ENCODE data around the gene SRPRB.

SRPRB gene

GRCh38 chr3:133849346-133849745, 43.7 kb downstream of the SRPRB start:
- DNase-seq = no peak

- DNase-seq = no peak
Observed at GRCh38 chr3:133850034-133850433, 44.4 kb downstream of the SRPRB start.

DNA sequence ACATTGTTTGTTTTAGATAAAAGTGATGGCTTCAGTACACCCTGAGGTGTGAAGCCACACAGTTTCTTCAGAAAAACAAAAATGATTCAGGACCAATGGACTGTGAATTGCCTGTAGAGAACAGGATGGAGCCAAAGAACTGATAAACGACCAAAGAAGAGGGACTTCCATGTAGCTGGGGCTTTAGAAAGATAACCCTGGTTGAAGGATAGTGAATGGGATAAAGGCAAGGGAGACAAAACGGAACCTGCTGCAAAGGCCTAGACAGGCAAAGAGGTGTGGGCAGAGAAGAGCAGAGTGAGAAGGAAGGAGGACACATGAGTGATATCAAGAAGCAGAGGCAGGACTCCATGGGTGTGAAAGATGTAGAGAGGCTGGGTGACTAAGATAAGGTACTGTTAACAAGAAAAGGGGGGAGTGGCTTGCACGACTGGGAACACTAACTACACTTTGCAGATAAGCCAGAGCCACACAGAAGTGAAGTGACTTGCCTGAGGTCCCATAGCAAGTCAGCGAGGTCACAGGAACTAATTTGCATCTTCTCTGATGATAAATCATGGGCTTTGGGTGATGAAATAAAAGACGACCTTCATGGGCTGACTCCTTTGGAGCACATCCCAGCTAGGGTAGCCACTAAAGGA, 45.8 kb downstream of the SRPRB start:
- DNase-seq = no peak

DNA sequence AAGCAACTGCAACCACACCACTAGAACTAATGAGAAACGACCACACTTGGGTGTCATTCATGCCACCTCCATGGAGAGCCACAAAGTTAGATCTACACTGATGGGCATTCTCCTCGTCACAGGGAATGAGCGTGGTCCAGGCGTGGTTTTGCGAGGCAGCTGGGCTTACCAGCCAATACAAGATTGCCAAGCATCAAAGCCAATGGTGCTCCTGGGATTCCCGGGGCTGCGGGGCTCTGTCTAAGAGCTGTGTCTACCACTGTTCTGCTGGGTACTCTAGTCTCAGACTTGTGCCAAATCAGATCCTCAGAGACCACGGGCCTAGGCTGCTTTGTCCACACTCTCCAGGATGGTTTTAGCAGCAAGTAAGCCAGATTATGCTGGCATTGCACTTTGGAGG, 46.3 kb downstream of the SRPRB start:
- DNase-seq = no peak

DNA sequence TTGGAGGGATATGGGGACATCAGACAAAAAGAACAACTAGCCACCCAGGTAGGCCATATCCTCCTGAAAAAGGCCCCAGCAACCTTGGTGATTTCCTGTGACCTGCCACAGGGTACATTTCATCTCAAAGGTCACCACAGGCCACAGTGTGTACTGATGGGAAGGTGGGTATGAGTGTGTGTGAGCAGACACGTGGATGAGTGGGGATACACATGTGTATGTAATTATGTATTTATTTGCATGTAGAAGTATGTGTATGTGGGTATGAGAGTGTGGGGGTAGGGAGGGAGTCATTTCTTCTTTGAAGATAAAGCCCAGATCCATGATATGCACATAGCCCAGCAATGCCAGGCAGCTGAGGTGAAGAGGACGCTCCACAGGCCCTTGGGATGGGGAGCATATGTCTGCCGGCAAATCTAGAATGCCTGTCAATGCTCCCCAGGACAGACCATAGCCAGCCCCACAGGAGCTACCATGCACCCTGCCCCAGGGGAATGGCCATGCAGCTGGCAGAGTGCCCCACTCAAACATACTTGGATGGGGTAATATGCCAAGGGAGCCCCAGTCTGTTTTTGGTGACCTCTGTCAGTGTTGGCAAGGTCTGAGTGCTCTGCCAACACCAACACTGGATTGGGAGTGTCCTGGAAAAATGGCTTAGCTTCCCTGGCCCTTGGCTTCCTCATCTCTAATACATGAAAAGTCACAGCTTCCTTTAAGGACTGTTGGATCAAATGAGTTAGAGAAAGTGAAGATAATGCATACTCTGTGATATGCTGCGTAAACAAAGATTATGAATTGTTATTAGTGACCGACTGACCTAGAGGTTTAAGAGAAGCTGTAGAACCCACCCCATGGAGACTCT, 47.7 kb downstream of the SRPRB start:
- DNase-seq = no peak

GRCh38 chr3:133853925-133854227, 48.3 kb downstream of the SRPRB start:
- no peak for DNase-seq

- no peak for DNase-seq
Observed at GRCh38 chr3:133854264-133855001, 48.8 kb downstream of the SRPRB start.

DNA sequence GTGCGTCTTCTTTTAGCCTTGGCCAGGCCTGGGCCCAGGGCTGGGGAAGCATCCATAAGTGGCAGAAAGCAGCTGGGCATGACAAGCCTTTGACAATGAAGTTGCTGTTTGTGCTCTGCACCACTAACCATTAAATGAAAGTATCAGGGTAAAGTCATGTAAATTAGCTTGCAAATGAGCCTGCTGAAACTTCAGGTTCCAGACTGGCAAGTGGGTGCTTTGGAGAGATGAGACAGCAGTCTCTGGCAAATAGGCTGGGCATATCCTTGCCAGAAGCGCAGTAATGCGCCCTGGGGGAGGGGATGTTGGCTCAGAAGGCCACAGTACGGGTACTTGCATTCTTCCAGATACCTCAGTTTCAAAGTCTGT, 49.4 kb downstream of the SRPRB start:
- no peak for DNase-seq

DNA sequence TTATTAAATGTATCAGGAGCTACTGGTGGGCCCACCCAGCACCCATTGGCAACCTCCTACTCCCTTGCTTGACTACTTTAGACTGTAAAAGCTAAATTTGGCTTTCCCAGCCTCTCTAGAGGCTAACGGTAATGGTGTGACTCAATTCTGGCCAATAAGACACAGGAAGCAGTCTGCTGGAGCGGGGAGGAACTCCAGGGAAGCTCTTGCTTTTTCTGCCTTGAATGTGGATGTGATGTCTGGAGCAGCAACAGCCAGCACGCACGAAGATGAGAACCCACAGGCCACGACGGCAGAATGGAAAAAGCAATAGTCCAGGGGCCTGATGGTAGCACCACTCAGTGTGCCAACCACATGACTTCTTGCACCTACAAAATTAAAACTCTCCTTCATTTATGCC, 50.2 kb downstream of the SRPRB start:
- no peak for DNase-seq

DNA sequence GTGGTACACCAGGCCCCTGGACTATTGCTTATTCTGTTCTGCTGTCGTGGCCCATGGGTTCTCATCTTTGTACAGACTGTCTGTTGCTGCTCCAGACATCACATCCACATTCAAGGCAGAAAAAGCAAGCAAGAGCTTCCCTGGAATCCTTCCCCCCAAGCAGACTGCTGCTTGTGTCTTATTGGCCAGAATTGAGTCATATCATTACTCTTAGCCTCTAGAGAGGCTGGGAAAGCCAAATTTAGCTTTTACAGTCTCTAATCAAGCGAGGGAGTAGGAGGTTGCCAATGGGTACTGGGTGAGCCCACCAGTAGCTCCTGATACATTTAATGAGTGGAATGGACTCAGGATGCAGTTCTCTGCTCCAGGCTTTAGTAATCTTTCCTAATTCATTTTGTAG, 50.7 kb downstream of the SRPRB start:
- DNase-seq = no peak

GRCh38 chr3:133857767-133858166, 52.2 kb downstream of the SRPRB start:
- no peak for DNase-seq

- DNase-seq = no peak
Observed at GRCh38 chr3:133859381-133860234, 54.0 kb downstream of the SRPRB start.

DNA sequence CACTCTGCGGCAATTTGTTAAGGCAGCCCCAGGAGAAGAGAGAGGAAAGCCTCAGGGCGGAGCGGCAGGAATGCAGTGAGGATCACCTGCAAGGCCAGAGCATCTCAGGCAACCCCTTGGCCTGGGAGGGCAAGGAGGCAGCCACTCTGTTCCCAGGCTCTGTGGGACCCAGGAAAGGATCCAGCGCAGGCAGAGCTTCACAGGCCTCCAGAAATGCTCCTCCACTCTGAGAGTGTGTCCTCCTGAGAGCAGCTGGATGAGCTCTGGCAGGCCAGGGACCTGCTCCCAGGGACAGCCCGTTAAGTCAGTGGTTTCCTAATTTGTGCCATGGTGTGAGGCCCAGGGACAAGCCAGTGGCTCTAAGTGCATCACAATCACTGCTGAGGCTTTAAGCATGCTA, 54.9 kb downstream of the SRPRB start:
- DNase-seq = no peak

DNA sequence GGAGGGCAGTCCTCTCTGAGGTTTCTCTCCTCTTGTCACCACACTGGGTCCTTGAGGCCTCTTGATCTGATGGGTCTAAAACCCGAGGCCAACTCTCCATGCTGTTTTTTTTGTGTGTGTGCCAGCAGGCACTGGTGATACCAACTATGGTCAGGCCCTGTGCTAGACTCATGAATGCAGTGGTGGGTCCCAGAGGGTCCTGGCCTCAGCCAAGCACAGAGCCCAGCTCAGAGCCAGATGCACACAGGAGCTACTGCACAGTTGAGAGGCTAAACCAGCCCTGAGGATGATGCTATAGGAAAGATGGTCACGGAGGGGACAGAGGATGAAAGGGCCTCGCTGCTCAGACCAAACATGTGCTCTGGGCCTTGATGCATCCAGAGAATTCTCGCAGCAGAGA, 56.5 kb downstream of the SRPRB start:
- no peak for DNase-seq

DNA sequence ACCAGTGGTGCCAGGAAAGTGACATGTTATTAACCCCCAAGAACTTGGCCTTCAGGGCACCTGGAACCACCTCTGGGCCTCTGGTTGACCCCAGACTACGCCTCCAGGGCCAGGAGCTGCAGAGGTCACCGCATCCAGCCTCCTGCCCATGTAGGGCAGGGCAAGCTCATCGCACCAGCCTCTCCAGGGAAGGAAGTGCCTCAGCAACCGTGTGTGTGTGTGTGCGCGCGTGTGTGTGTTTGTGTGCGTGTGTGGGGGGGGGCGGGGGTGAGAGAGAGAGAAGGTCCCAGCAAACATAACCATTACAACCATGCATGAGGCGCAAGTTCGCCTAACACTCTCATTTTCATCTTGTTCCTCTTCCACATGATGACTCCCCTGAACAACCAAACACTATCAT, 58.3 kb downstream of the SRPRB start:
- DNase-seq = no peak

DNA sequence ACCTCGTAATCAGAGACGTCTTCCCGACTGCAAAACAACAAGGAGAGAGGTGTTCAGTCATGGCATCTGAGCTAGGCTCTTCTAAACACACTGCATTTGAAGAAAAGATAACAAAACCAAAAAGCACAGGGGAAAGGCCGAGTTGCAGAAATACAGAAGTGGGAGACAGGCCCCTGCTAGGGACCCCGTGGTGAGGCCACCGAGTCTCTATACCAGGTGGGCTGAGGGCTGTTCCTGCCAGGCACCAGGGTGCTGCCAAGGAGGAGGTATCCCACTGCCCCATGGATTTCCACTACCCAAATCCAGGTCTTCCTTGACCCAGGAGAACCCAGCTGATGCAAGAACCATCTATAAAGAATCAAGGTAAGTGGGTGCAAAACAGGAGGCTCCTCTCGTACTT, 59.0 kb downstream of the SRPRB start:
- no peak for DNase-seq

DNA sequence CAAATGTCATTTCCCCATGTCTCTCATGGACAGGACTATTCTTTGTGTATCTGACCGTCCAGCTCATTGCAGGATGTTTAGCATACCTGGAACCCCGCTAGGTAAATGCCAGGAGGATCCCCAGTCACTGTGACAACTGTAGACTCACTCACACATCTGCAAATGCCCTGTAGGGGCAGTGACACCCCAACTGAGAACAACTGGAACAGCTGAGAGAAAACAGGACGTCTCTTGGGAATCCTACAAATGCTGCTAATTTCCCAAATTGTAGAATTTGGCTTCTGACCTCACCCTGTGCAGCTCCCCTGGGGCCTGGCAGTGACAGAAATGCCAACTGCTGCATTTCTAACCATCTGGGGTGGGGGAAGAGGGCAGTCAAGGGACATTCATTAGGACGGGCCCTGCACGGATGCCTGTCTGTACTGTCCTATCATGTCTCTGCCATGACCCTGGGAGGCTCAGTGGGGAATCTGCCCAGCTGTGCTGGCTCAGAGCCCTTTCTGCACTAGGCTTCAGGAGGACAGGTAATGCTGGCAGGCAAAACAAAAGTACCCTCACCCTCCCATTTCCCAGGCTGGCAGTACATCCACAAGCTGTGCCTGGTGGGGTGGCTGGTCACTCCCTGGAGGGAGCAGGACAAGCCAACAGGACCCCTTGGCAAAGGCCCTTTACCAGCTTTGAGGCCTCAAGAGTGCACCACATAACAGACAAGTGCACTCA, 59.7 kb downstream of the SRPRB start:
- DNase-seq = no peak

DNA sequence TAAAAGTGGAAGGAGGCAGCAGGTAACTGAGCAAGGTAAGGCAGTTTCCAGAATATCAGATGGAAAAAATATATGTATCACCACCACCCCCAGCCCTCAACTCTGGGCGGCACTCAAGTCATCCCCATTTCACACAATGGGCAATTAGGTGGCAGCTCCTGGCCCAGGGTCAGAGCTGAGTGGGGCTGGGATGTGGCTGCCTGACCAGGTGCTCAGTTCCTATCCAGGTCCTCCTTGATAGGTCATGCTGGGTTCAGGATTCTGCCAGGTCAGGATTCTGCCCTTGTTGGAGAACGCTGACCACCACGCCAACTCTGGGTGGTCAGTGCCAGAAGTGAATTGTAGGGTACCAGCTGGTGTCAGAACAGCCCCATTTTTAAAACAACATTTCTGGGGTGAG, 60.5 kb downstream of the SRPRB start:
- DNase-seq = no peak

GRCh38 chr3:133868186-133868585, 62.6 kb downstream of the SRPRB start:
- DNase-seq = no peak

DNA sequence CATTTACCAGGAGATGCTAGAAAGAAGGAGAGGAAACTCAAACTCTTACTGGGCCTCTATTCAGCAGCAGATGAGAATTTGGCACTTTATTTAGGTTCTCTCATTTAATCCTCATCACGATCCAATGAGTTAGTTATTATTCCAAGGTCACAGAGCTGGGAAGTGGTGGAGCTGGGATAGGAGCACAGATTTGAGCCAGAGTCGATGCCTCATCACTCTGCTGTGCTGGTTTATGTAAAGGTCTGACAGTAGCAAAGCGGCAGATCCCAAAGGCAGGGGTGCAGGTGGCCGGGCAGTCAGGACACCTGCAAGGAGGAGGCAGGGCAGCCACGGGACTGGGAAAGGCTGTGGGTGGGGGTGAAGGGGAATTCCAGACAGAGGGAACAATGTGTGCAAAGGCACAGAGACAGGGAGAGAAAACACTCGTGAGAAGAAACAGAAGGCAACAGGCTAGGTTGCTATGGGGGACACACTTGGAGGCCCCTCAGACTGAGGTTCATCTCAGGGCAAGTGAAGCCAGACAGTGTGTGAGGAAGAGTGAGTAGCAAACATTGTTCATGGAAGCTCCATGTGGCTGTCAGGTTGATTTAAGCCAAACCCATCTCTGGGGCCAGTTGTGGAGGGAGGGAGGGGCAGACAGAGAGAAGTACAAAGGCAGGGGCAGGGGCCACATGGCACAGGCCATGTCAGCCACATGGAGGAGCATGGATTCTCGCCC, 63.3 kb downstream of the SRPRB start:
- DNase-seq = no peak

GRCh38 chr3:133869586-133869985, 64.0 kb downstream of the SRPRB start:
- no peak for DNase-seq

GRCh38 chr3:133870822-133871221, 65.2 kb downstream of the SRPRB start:
- no peak for DNase-seq
